ENCODE data around the gene SDF2.
"Not testable (repeated sequence)": the region's sequence is repeated elsewhere in the genome, so short reads cannot be mapped to it uniquely, and the experiment has no call there.

Gene SDF2

GRCh38 chr17:28613931-28614381 is 47.8 kb downstream of the SDF2 start, which contains the start of gene RSKR:
TSS of gene RSKR (minus strand) at chr17:28614185. CDS start at chr17:28614161, 24 bp downstream.
- TF ChIP-seq CTCF (IDR thresholded peaks at IDR 0.05; ENCODE audit: low read depth, low read length): no peak
- DNase-seq (ENCODE audit: extremely low read depth, low read depth): no peak

- no peak for DNase-seq (ENCODE audit: extremely low read depth, low read depth)
- TF ChIP-seq CTCF (IDR thresholded peaks at IDR 0.05; ENCODE audit: low read depth, low read length): peak; percentile 72
Observed at GRCh38 chr17:28612936-28613872, 48.5 kb downstream of the SDF2 start.

GRCh38 chr17:28612531-28612930 is 49.2 kb downstream of the SDF2 start:
- TF ChIP-seq CTCF (IDR thresholded peaks at IDR 0.05; ENCODE audit: low read depth, low read length): no peak
- no peak for DNase-seq (ENCODE audit: extremely low read depth, low read depth)

GRCh38 chr17:28610376-28610775 is 51.3 kb downstream of the SDF2 start:
- TF ChIP-seq CTCF (IDR thresholded peaks at IDR 0.05; ENCODE audit: low read depth, low read length): no peak
- DNase-seq (ENCODE audit: extremely low read depth, low read depth): no peak

GRCh38 chr17:28604031-28604430 is 57.7 kb downstream of the SDF2 start:
- DNase-seq (ENCODE audit: extremely low read depth, low read depth): not testable (repeated sequence)

GRCh38 chr17:28599311-28600184 is 62.2 kb downstream of the SDF2 start:
- DNase-seq (ENCODE audit: extremely low read depth, low read depth): peak; percentile 14
- TF ChIP-seq CTCF (IDR thresholded peaks at IDR 0.05; ENCODE audit: low read depth, low read length): no peak

GRCh38 chr17:28598799-28599310 is 62.9 kb downstream of the SDF2 start, which contains the start of gene SPAG5:
TSS of gene SPAG5 (minus strand) at chr17:28599025. CDS start at chr17:28598946, 79 bp downstream.
- TF ChIP-seq CTCF (IDR thresholded peaks at IDR 0.05; ENCODE audit: low read depth, low read length): no peak
- DNase-seq (ENCODE audit: extremely low read depth, low read depth): peak; percentile 55

All from AG09319 (cell line).